Hepatocyte (in vitro differentiated cells): ENCODE measurements around the gene ANKRD11. TPM values are rescaled to one million over a fixed set of nuclear protein-coding genes. Genes with fewer than 3 reads are reported as not detected.

Experiments
- DNase-seq: peaks from one replicate; pipeline ENCODE4 v3.0.0-alpha.2; 2016; ENCODE audit warnings: low spot score
- H2AFZ ChIP-seq: fragments of 200-600 bp; sonication (generic); 2 replicates; pipeline ENCODE4 v1.6.0; 2016; ENCODE audit warnings: antibody characterized with exemption, mild to moderate bottlenecking
- H3K27ac ChIP-seq: fragments of 200-600 bp; sonication (generic); 2 replicates; pipeline ENCODE4 v1.5.1; 2016; ENCODE audit warnings: mild to moderate bottlenecking
- H3K27me3 ChIP-seq: fragments of 200-600 bp; sonication (generic); 2 replicates; pipeline ENCODE4 v1.6.1; 2016
- H3K36me3 ChIP-seq: fragments of 200-600 bp; sonication (generic); replicated peaks from 2 replicates; pipeline ENCODE4 v1.5.1; 2016; ENCODE audit warnings: low read depth; ENCODE audit not compliant: insufficient read depth
- H3K4me1 ChIP-seq: fragments of 200-600 bp; sonication (generic); 2 replicates; pipeline ENCODE4 v1.5.1; 2016; ENCODE audit warnings: mild to moderate bottlenecking, moderate library complexity; ENCODE audit not compliant: insufficient read depth
- H3K4me2 ChIP-seq: fragments of 200-600 bp; sonication (generic); 2 replicates; pipeline ENCODE4 v1.6.0; 2016
- H3K4me3 ChIP-seq: fragments of 200-600 bp; sonication (generic); 2 replicates; pipeline ENCODE4 v1.5.1; 2016; ENCODE audit warnings: mild to moderate bottlenecking
- H3K79me2 ChIP-seq: fragments of 200-600 bp; sonication (generic); 2 replicates; pipeline ENCODE4 v1.6.0; 2017; ENCODE audit warnings: mild to moderate bottlenecking
- H3K9me2 ChIP-seq: fragments of 200-600 bp; sonication (generic); replicated peaks from 2 replicates; pipeline ENCODE4 v1.6.0; 2017; ENCODE audit warnings: mild to moderate bottlenecking; ENCODE audit not compliant: insufficient read depth
- H3K9me3 ChIP-seq: fragments of 200-600 bp; sonication (generic); 2 replicates; pipeline ENCODE4 v1.5.1; 2016; ENCODE audit warnings: low read depth, mild to moderate bottlenecking
- H4K20me1 ChIP-seq: fragments of 200-600 bp; sonication (generic); 2 replicates; pipeline ENCODE4 v1.6.0; 2016; ENCODE audit warnings: mild to moderate bottlenecking; ENCODE audit not compliant: insufficient read depth, poor library complexity, severe bottlenecking
- EZH2 ChIP-seq: fragments of 200-600 bp; sonication (generic); IDR thresholded peaks from 2 replicates; pipeline ENCODE4 v1.6.1; 2016; ENCODE audit warnings: antibody characterized with exemption, mild to moderate bottlenecking, borderline replicate concordance
- EZH2phosphoT487 ChIP-seq: fragments of 200-600 bp; sonication (generic); IDR thresholded peaks from one replicate; pipeline ENCODE4 v1.6.1; 2018; ENCODE audit warnings: antibody characterized with exemption, mild to moderate bottlenecking, low read depth, moderate library complexity; ENCODE audit not compliant: unreplicated experiment, severe bottlenecking
- WGBS: methylation state at CpG from one replicate; pipeline ENCODE4 v1.1.6; 2016; ENCODE audit warnings: low lambda C conversion rate; ENCODE audit errors: missing lambda C conversion rate; 5-methylcytosine and 5-hydroxymethylcytosine counted together
- polyA plus RNA-seq: library from polyadenylated mRNA; unstranded; fragments of >200 nt; fragmentation: Nextera tagmentation; extraction: Ambion mirVana; gene quantifications from 2 replicates; pipeline ENCODE4 v1.2.1, GENCODE V29; 2016
- total RNA-seq: library from RNA; depleted of rRNA; stranded (reverse); fragments of >200 nt; gene quantifications from 2 replicates; pipeline ENCODE4 v1.2.3, GENCODE V29; 2014
- TF ChIP-seq, protein P1 (sequence below): fragments of 200-600 bp; sonication (generic); IDR thresholded peaks from 2 replicates; pipeline ENCODE4 v1.5.1; 2016; ENCODE audit warnings: antibody characterized with exemption, mild to moderate bottlenecking; ENCODE audit not compliant: poor library complexity

The ANKRD11 gene
- total and polyA plus RNA-seq, 2 experiments from 2014 or later, result 48.7 to 130 TPM

DNA sequence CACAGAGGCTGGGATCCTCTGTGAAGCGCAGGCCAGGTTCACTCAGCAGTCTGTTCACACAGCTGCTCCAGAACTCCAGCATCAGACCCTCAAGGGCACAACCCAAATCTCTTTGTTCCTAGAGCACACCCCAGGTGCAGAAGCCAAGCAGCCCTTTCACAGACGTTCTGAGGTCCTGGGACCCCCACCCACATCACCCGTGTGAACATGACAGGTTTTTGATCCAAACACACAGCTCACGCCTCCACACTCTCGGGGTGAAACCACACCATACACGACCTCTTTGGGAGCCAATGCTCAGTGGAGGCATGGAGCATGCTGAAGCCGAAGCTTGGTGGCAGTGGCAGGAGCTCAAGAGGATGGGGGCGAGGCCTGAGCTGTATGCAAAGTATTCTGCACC is 175.5 kb downstream of the ANKRD11 start:
- peaks cover 13% of the 10 kb centered on the region for H3K4me1 ChIP-seq
- WGBS, result 91% methylated on average over 8 of the region's 8 CpGs
- H3K79me2 ChIP-seq, result peaks cover 100% of the 10 kb centered on the region
- no peak overlapping the region for H3K27ac ChIP-seq
- no peak overlapping the region for H3K4me3 ChIP-seq
- H4K20me1 ChIP-seq, result peaks cover 98% of the 10 kb centered on the region
- no peak for DNase-seq
- H3K36me3 ChIP-seq, result peaks cover 4% of the 10 kb centered on the region
- no peaks in the 10 kb centered on the region for H3K27me3 ChIP-seq
- H2AFZ ChIP-seq, result no peak overlapping the region
- TF ChIP-seq, protein P1, sequence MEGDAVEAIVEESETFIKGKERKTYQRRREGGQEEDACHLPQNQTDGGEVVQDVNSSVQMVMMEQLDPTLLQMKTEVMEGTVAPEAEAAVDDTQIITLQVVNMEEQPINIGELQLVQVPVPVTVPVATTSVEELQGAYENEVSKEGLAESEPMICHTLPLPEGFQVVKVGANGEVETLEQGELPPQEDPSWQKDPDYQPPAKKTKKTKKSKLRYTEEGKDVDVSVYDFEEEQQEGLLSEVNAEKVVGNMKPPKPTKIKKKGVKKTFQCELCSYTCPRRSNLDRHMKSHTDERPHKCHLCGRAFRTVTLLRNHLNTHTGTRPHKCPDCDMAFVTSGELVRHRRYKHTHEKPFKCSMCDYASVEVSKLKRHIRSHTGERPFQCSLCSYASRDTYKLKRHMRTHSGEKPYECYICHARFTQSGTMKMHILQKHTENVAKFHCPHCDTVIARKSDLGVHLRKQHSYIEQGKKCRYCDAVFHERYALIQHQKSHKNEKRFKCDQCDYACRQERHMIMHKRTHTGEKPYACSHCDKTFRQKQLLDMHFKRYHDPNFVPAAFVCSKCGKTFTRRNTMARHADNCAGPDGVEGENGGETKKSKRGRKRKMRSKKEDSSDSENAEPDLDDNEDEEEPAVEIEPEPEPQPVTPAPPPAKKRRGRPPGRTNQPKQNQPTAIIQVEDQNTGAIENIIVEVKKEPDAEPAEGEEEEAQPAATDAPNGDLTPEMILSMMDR, result no peak
- TF ChIP-seq EZH2phosphoT487 (no peak), EZH2 (no peak)
- no peak overlapping the region for H3K4me2 ChIP-seq
- no peaks in the 10 kb centered on the region for H3K9me2 ChIP-seq
- no peaks in the 10 kb centered on the region for H3K9me3 ChIP-seq

- Histone ChIP-seq H3K9me3 (no peaks in the 10 kb centered on the region), H3K36me3 (peaks cover 4% of the 10 kb centered on the region), H4K20me1 (peaks cover 98% of the 10 kb centered on the region), H3K9me2 (no peaks in the 10 kb centered on the region), H3K27ac (no peak overlapping the region), H2AFZ (no peak overlapping the region), H3K79me2 (peaks cover 100% of the 10 kb centered on the region), H3K4me3 (no peak overlapping the region), H3K27me3 (no peaks in the 10 kb centered on the region), H3K4me2 (no peak overlapping the region), H3K4me1 (peaks cover 8% of the 10 kb centered on the region)
- 82% methylated on average over 14 of the region's 14 CpGs for WGBS
- no peak for DNase-seq
- no peak for TF ChIP-seq EZH2
- no peak for TF ChIP-seq EZH2phosphoT487
- TF ChIP-seq, protein P1, result no peak
Measured at GRCh38 chr16:89314357-89314756, 176.0 kb downstream of the ANKRD11 start.

DNA sequence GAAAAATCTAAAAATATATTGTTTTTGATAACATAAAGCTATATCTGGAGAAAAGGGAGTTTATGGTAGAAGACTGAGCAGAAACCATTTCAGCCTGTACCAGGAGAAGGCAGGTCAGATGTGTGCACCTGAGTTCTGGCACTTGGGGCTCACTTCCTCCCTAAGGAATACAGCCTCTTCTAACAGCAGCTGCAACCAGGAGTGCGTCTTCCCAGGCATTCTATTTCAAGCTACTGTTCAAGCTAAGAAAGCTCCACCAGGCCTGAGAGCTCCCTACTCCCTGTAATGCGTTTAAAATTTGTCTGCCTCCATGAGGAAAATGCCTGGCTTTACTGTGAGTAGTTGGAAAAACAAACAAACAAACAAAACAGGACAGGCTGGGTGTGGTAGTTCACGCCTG is 176.8 kb downstream of the ANKRD11 start:
- Histone ChIP-seq H3K4me2 (no peak overlapping the region), H3K4me1 (peaks cover under 1% of the 10 kb centered on the region), H3K79me2 (peaks cover 100% of the 10 kb centered on the region), H3K27ac (no peak overlapping the region), H3K9me2 (no peaks in the 10 kb centered on the region), H3K9me3 (no peaks in the 10 kb centered on the region), H4K20me1 (peaks cover 98% of the 10 kb centered on the region), H3K27me3 (no peaks in the 10 kb centered on the region), H3K36me3 (peaks cover 4% of the 10 kb centered on the region), H3K4me3 (no peak overlapping the region), H2AFZ (no peak overlapping the region)
- TF ChIP-seq, protein P1, result no peak
- TF ChIP-seq EZH2 (no peak), EZH2phosphoT487 (no peak)
- 91% methylated on average over 3 of the region's 3 CpGs for WGBS
- DNase-seq, result no peak
